ENCODE data around the gene KRTAP4-12.
"Not testable (repeated sequence)": the region's sequence is repeated elsewhere in the genome, so short reads cannot be mapped to it uniquely, and the experiment has no call there.

KRTAP4-12 gene

GRCh38 chr17:41123991-41124371 lies at the start of gene KRTAP4-12:
TSS of gene KRTAP4-12 (minus strand) at chr17:41124182. CDS start at chr17:41124122, 60 bp downstream.
- DNase-seq = not testable (repeated sequence)

DNA sequence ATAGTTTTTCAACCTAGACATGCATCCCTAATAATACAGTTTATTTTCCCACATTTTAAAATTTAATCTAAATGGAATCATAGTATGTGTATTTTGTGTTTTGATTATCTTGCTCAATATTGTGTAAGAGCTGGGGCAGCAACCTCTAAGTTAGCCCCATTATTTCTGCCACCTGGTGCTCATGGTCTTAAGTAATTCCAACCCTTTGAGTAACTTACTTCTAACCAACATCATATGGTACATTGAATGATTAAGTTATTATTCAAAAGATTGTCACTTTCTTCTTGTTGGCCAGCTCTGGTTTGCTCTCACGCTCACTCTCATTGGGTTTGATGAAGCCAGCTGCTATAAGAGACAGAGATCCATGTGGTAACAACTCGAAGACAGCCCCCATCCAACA lies 47.9 kb upstream of the KRTAP4-12 start:
- DNase-seq = no peak

GRCh38 chr17:41168121-41168520 lies 44.1 kb upstream of the KRTAP4-12 start, which contains the start of gene KRTAP4-3:
TSS of gene KRTAP4-3 (minus strand) at chr17:41168221. CDS start at chr17:41168172, 49 bp downstream.
- DNase-seq = no peak

GRCh38 chr17:41167561-41167960 lies 43.6 kb upstream of the KRTAP4-12 start:
- no peak for DNase-seq

- no peak for DNase-seq
These were observed 39.8 kb upstream of the KRTAP4-12 start for GRCh38 chr17:41163828-41164227.

- no peak for DNase-seq
These were observed 36.7 kb upstream of the KRTAP4-12 start, which contains the start of gene KRTAP4-4 for GRCh38 chr17:41160648-41161047. TSS of gene KRTAP4-4 (minus strand) at chr17:41160748. CDS start at chr17:41160691, 57 bp downstream.

DNA sequence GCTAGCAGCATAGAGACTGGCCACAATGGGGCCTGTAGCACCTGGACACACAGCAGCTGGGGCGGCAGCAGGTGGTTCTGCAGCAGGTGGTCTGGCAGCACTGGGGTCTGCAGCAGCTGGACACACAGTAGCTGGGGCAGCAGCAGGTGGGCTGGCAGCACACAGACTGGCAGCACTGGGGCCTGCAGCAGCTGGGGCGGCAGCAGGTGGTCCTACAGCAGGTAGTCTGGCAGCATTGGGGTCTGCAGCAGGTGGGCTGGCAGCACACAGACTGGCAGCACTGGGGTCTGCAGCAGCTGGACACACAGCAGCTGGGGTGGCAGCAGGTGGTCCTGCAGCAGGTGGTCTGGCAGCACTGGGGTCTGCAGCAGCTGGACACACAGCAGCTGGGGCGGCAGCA lies 36.2 kb upstream of the KRTAP4-12 start:
- not testable (repeated sequence) for DNase-seq

DNA sequence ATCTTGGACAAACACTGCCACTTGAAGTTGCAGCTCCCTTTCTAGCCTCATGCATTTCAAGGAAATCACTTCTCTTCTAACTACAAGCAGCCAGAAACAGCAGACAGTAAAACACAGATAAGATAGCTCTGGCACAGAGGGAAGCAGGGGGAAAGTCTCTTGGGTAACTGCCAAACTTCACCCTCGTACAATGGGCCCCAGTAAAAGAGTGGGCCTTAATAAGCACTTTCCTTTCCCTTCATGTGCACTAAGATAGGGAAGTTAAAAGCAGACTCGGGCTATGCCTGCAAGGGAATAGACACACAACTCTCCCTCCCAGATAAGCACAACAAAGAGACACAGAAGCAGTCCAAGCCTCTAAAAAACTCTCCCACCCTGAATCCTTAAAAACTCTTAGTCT lies 29.9 kb upstream of the KRTAP4-12 start:
- DNase-seq = no peak

DNA sequence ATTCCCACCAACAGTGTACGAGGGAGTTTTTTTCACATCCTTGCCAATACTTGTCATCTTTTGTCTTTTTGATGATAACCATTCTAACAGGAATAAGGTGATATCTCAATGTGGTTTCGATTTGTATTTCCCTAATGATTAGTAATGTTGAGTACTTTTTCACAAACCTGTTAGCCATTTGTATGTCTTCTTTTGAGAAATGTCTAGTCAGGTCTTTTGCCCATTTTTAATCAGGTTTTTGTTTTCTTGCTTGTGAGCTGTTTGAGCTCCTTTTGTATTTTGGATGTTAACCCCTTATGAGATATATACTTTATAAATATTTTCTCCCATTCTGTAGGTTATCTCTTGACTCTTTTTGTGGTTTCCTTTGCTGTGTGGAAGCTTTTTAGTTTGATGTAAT lies 27.5 kb upstream of the KRTAP4-12 start:
- DNase-seq = no peak

DNA sequence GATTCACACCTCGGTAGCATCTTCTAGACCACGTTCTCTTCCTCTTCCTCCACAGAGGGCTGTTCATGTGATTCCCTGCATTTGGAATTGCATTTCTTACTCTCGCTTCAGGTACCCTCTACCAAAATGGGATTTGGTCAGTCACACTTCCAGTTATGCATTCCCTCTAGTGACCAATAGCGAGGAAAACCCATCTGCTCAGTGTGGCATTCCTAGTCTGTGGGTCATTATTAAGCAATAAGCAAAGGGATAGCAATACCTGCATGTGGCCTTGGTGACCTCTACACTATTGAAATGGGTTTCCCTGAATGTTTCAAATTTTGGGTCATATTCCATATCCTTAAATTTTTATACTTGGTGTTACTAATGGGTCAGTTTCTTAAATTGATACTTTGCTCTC lies 26.0 kb upstream of the KRTAP4-12 start:
- no peak for DNase-seq

DNA sequence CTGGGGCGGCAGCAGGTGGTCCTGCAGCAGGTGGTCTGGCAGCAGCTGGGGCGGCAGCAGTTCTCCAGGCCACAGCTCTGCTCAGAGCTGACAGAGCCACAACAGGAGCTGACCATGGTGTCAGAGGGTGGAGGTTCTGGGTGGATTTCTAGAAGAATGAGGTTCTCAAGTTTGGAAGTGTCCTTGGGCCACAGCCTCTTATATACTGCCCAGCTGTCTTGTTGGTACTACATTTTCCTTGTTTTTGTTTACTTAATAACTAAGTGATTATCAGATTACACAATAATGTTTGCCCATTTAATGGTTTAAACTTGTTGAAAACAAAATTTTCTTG lies 25.6 kb upstream of the KRTAP4-12 start, which contains the start of gene KRTAP4-5:
Gene KRTAP4-5, minus strand, starts transcription at position 174 of the 334 bp plus-strand sequence. Its CDS starts 58 bp downstream, at position 116.
- no peak for DNase-seq

- DNase-seq = not testable (repeated sequence)
These were observed 25.1 kb upstream of the KRTAP4-12 start for GRCh38 chr17:41148971-41149651.

GRCh38 chr17:41147531-41148204 lies 23.7 kb upstream of the KRTAP4-12 start:
- DNase-seq = no peak

GRCh38 chr17:41145261-41145660 lies 21.3 kb upstream of the KRTAP4-12 start:
- no peak for DNase-seq

DNA sequence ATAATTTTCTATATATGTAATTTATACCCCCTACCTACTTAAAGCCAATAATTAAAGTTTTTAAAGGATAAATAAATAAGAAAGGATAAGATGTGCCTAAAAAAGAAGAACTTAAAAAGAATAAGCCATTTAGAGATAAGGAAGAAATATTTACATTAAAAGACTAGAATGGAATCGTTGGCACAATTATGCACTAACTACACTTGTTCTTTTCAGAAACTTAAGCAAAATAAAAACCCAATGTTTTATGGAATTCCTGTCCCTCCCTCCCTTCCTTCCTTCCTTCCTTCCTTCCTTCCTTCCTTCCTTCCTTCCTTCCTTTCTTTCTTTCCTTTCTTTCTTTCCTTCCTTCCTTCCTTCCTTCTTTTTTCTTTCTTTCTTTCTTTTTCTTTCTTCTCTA lies 20.9 kb upstream of the KRTAP4-12 start:
- no peak for DNase-seq

DNA sequence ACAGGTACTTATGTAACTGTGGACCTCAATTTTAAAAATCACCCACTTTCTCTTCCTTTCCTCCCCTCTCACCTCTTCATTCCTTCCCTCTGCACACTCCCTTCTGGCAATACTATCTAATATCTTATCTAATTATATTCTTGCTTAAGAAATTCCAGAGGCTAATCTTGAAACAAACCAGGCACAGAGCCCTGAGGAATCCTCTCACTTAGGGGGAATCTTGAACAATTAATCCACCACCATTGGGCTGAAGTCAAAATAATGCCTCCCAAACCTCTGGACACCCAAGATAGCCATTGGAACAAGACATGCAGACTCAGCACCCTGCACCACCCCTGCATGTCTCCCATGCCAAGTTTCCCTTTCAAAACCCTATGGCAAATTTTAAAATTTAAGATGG lies 17.4 kb upstream of the KRTAP4-12 start:
- no peak for DNase-seq

DNA sequence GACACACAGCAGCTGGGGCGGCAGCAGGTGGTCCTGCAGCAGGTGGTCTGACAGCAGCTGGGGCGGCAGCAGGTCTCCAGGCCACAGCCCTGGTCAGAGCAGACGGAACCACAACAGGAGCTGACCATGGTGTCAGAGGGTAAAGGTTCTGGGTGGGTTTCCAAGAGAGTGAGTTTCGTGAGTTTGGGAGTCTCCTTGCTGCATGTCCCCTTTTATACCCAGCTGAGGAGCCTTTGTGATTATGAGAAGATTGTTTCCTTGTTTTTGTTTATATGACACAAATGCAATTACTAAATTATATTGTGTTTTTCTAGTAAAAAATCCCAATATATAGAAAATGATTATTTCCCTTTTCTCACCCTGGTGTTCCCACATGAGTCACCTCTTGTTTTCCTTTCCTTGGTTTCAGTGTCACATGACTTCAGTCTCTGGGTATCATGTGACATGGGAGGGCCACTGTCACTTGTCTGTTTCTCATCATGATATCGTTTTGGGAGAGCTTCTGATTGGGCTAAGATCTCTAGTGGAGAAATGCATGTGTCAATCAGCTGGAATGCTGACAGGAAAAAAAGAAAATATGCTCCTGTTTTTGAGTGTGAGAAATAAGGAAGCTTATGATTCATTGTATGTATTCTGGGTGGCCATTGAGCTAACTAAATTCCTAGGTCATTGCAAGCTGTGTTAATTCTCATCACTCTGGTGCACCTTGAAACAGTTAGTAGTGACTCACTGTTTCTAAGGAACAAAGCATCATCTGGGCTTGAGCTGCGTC lies 16.6 kb upstream of the KRTAP4-12 start, which contains the start of gene KRTAP4-6:
Gene KRTAP4-6, minus strand, starts transcription at position 185 of the 772 bp plus-strand sequence. Its CDS starts 57 bp downstream, at position 128.
- no peak for DNase-seq

DNA sequence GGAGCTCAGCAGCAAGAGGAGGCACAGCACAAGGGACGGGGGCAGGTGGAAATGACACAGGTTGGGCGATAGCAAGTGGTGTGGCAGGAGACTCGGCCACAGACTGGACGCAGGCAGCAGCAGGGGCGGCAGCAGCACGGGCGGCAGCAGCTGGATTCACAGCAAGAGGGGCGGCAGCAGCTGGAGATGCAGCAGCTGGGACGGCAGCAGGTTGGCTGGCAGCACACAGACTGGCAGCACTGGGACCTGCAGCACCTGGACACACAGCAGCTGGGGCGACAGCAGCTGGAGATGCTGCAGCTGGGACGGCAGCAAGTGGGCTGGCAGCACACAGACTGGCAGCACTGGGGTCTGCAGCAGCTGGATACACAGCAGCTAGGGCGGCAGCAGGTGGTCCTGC lies 15.9 kb upstream of the KRTAP4-12 start:
- DNase-seq = not testable (repeated sequence)

- DNase-seq = no peak
These were observed 10.1 kb upstream of the KRTAP4-12 start for GRCh38 chr17:41133880-41134735.

DNA sequence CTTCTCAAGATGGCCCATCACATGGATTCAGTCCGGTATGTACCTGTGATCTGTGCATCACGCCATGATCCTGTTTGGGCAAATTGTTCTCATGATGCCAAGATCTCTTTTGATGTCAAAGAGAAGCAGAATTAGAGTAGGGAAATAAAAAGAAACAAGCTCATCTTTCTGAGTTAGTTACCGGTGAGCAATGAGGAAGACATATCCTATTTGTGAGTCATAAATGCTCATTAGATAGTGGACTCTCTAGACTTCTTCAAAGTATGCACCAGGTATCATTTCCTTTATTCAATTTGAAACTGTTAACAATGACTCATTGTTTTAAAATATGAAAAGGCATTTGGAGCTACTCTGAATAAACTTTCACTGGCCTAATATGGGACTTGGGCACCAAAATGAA lies 8.0 kb upstream of the KRTAP4-12 start:
- no peak for DNase-seq

- DNase-seq = no peak
These were observed 3.4 kb upstream of the KRTAP4-12 start for GRCh38 chr17:41127371-41127770.

DNA sequence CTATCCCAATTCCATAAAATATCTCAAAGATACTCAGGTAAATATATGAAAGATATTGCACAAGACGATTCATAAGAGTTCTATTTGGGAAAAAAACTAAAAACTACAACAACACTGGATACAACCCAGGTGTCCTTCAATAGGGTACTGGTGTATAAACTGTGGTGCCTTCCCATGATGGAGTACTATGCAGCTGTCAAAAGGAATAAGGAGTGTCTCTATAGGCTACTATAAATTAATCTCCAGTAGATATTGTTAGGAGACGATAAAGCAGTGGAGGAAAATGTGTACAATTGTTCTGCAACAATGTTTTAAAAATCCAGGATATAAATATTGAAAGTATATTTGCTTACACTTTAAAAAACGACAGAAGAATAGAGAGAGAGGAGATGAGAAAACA lies 2.4 kb upstream of the KRTAP4-12 start:
- DNase-seq = no peak

All from activated CD4-positive, alpha-beta T cell treated with anti-CD3 and anti-CD28 coated beads, Interleukin-2, Interleukin-6, amounts not matched to agents 100 ng/mL and 50 ng/mL, durations not matched to agents 16 hours and 8 hours (primary cell).